ENCODE data around the gene GDAP1L1.

GDAP1L1 gene

DNA sequence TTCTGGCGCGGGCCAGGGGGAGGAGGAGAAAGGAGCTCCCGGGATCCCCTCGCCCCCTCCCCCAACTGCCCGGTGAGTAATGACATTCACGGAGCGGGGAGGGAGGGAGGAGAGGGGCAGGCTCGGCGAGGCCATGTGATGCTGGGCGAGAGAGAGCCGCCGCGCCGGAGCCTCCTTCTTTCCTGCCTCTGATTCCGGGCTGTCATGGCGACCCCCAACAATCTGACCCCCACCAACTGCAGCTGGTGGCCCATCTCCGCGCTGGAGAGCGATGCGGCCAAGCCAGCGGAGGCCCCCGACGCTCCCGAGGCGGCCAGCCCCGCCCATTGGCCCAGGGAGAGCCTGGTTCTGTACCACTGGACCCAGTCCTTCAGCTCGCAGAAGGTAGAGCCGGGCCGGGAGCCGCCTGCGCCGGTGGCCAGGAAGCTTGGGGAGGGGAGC lies at the start of gene GDAP1L1:
Gene GDAP1L1, plus strand, starts transcription at position 178 of the 441 bp plus-strand sequence. Its CDS starts 27 bp downstream, at position 205.
- Histone ChIP-seq H3K4me3 (ENCODE audit: low read length) (no peak within 1 kb of the TSS), H3K9me3 (ENCODE audit: insufficient read depth, low read length) (no peaks in the 10 kb centered on the region), H2AFZ (ENCODE audit: low read depth, low read length) (no peak within 1 kb of the TSS), H3K79me2 (ENCODE audit: low read length) (no peaks in the 10 kb centered on the region), H3K4me2 (ENCODE audit: low read length) (no peak within 1 kb of the TSS), H3K27ac (ENCODE audit: low read length) (no peak within 1 kb of the TSS), H3K9ac (ENCODE audit: low read length) (no peak within 1 kb of the TSS), H3K36me3 (replicated peaks; ENCODE audit: low read depth, low read length) (no peaks in the 10 kb centered on the region), H3K27me3 (ENCODE audit: low read depth, low read length) (peaks cover 33% of the 10 kb centered on the region), H3K4me1 (ENCODE audit: low read length) (no peaks in the 10 kb centered on the region), H4K20me1 (ENCODE audit: insufficient read depth, low read length) (0 out of 2 replicates have a peak, but pooled peaks cover 6% of the 10 kb centered on the region)
- TF ChIP-seq EZH2phosphoT487 (IDR thresholded peaks at IDR 0.05; ENCODE audit: low read depth): no peak
- TF ChIP-seq, protein P1, sequence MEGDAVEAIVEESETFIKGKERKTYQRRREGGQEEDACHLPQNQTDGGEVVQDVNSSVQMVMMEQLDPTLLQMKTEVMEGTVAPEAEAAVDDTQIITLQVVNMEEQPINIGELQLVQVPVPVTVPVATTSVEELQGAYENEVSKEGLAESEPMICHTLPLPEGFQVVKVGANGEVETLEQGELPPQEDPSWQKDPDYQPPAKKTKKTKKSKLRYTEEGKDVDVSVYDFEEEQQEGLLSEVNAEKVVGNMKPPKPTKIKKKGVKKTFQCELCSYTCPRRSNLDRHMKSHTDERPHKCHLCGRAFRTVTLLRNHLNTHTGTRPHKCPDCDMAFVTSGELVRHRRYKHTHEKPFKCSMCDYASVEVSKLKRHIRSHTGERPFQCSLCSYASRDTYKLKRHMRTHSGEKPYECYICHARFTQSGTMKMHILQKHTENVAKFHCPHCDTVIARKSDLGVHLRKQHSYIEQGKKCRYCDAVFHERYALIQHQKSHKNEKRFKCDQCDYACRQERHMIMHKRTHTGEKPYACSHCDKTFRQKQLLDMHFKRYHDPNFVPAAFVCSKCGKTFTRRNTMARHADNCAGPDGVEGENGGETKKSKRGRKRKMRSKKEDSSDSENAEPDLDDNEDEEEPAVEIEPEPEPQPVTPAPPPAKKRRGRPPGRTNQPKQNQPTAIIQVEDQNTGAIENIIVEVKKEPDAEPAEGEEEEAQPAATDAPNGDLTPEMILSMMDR (IDR thresholded peaks at IDR 0.05; ENCODE audit: low read depth, low read length): no peak

DNA sequence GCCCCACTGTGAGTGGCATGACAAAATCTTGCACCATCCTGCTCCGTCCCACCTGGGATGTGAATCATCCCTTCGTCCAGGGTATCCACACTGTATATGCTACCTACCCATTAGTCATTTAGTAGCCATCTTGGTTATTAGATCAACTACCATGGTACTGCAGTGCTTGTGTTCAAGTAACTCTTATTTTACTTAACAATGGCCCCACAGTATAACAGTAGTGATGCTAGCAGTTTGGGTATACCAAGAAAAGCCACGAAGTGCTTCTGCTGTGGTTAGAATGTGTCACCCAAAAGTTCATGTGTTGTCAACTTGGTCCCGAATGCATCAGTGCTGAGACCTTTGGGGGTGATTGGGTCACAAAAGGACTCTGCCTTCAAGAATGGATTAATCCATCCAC lies 48.2 kb upstream of the GDAP1L1 start:
- H3K9ac ChIP-seq (ENCODE audit: low read length): no peak overlapping the region
- H3K27ac ChIP-seq (ENCODE audit: low read length): no peak overlapping the region
- no peaks in the 10 kb centered on the region for H3K4me1 ChIP-seq (ENCODE audit: low read length)
- TF ChIP-seq EZH2phosphoT487 (IDR thresholded peaks at IDR 0.05; ENCODE audit: low read depth): no peak
- TF ChIP-seq, protein P1 (IDR thresholded peaks at IDR 0.05; ENCODE audit: low read depth, low read length): no peak
- H3K4me3 ChIP-seq (ENCODE audit: low read length): no peak overlapping the region
- no peak overlapping the region for H2AFZ ChIP-seq (ENCODE audit: low read depth, low read length)
- H3K79me2 ChIP-seq (ENCODE audit: low read length): peaks cover 49% of the 10 kb centered on the region
- H3K9me3 ChIP-seq (ENCODE audit: insufficient read depth, low read length): no peaks in the 10 kb centered on the region
- peaks cover 58% of the 10 kb centered on the region for H4K20me1 ChIP-seq (ENCODE audit: insufficient read depth, low read length)
- H3K36me3 ChIP-seq (replicated peaks; ENCODE audit: low read depth, low read length): peaks cover 75% of the 10 kb centered on the region
- H3K27me3 ChIP-seq (ENCODE audit: low read depth, low read length): no peaks in the 10 kb centered on the region
- no peak overlapping the region for H3K4me2 ChIP-seq (ENCODE audit: low read length)

DNA sequence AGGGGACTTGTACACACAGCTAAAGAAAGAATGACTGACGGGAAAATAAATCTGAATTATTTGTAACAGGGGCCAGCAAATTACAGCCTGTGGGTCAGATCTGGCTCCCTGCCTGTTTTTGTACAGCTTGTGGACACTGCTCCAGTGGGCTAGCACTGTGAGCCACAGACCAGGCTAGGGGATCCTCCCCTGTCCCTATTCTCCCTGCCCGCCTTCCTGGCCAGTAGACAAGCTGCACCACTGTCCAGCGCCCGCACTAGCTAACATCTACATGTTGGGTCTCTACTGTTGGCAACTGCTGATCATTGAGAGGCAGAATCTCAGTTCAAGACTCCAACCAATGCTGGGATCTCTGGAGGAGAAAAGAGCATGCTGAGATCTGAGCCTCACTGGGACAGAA lies 47.2 kb upstream of the GDAP1L1 start:
- H3K9me3 ChIP-seq (ENCODE audit: insufficient read depth, low read length): no peaks in the 10 kb centered on the region
- no peaks in the 10 kb centered on the region for H3K27me3 ChIP-seq (ENCODE audit: low read depth, low read length)
- no peak overlapping the region for H3K9ac ChIP-seq (ENCODE audit: low read length)
- H3K4me3 ChIP-seq (ENCODE audit: low read length): no peak overlapping the region
- H3K79me2 ChIP-seq (ENCODE audit: low read length): peaks cover 59% of the 10 kb centered on the region
- H3K27ac ChIP-seq (ENCODE audit: low read length): no peak overlapping the region
- H2AFZ ChIP-seq (ENCODE audit: low read depth, low read length): no peak overlapping the region
- H3K36me3 ChIP-seq (replicated peaks; ENCODE audit: low read depth, low read length): peaks cover 81% of the 10 kb centered on the region
- peaks cover 63% of the 10 kb centered on the region for H4K20me1 ChIP-seq (ENCODE audit: insufficient read depth, low read length)
- H3K4me2 ChIP-seq (ENCODE audit: low read length): no peak overlapping the region
- no peaks in the 10 kb centered on the region for H3K4me1 ChIP-seq (ENCODE audit: low read length)
- no peak for TF ChIP-seq EZH2phosphoT487 (IDR thresholded peaks at IDR 0.05; ENCODE audit: low read depth)
- TF ChIP-seq, protein P1 (IDR thresholded peaks at IDR 0.05; ENCODE audit: low read depth, low read length): no peak

DNA sequence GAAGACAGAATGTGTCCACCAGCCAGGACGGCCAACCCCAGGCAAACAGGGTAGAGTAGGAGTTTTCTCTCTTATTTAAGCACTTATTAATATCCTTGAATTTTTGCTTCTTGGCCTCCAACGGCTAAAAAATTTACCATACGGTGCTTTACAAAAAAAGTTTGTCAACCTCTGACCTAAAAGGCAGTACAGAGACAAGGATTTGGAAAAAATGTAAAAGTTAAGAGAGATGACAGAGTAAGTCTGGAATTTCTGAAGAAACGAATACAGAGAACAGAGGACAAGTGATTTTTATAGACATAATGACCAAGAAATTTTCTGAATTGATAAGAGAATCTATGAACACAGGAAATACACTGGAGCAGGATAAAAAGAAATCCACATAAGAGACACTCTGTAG lies 46.7 kb upstream of the GDAP1L1 start:
- no peak overlapping the region for H3K9ac ChIP-seq (ENCODE audit: low read length)
- H3K79me2 ChIP-seq (ENCODE audit: low read length): peaks cover 63% of the 10 kb centered on the region
- H3K27ac ChIP-seq (ENCODE audit: low read length): no peak overlapping the region
- H3K9me3 ChIP-seq (ENCODE audit: insufficient read depth, low read length): no peaks in the 10 kb centered on the region
- peaks cover 86% of the 10 kb centered on the region for H3K36me3 ChIP-seq (replicated peaks; ENCODE audit: low read depth, low read length)
- H4K20me1 ChIP-seq (ENCODE audit: insufficient read depth, low read length): peaks cover 65% of the 10 kb centered on the region
- H3K27me3 ChIP-seq (ENCODE audit: low read depth, low read length): no peaks in the 10 kb centered on the region
- no peak overlapping the region for H2AFZ ChIP-seq (ENCODE audit: low read depth, low read length)
- TF ChIP-seq EZH2phosphoT487 (IDR thresholded peaks at IDR 0.05; ENCODE audit: low read depth): no peak
- TF ChIP-seq, protein P1 (IDR thresholded peaks at IDR 0.05; ENCODE audit: low read depth, low read length): no peak
- H3K4me1 ChIP-seq (ENCODE audit: low read length): no peaks in the 10 kb centered on the region
- H3K4me3 ChIP-seq (ENCODE audit: low read length): no peak overlapping the region
- no peak overlapping the region for H3K4me2 ChIP-seq (ENCODE audit: low read length)
